ENCODE data around the gene SERPIND1. TPM values are rescaled to one million over a fixed set of nuclear protein-coding genes. Genes with fewer than 3 reads are reported as not detected.

SERPIND1 gene
- total RNA-seq, 4 donors from 2014 or later, result 0.15 TPM; not detected in 3

GRCh38 chr22:20804650-20805049 is 30.7 kb downstream of the SERPIND1 start:
- no peaks in the 10 kb centered on the region for H3K27me3 ChIP-seq
- H3K36me3 ChIP-seq, result peaks cover 0 to 100% of the 10 kb centered on the region in 2 donors
- WGBS, 2 donors (ENCODE audit: low coverage in 1 of 2), result no CpG with 5 or more reads among the region's 6 CpGs
- ATAC-seq, result no peak
- no peak for TF ChIP-seq POLR2AphosphoS5 (IDR thresholded peaks at IDR 0.05)
- no peak for TF ChIP-seq POLR2A (IDR thresholded peaks at IDR 0.05)
- no peak for TF ChIP-seq CTCF (IDR thresholded peaks at IDR 0.05)
- no peak for TF ChIP-seq EP300 (IDR thresholded peaks at IDR 0.05)
- H3K4me3 ChIP-seq, result no peak overlapping the region
- no peaks in the 10 kb centered on the region for H3K9me3 ChIP-seq
- H3K4me1 ChIP-seq, result no peaks in the 10 kb centered on the region
- H3K27ac ChIP-seq, result no peak overlapping the region

GRCh38 chr22:20805972-20806471 is 32.1 kb downstream of the SERPIND1 start:
- ATAC-seq, result no peak
- no peak overlapping the region for H3K4me3 ChIP-seq
- H3K27ac ChIP-seq, result no peak overlapping the region
- H3K27me3 ChIP-seq, result no peaks in the 10 kb centered on the region
- H3K4me1 ChIP-seq, result no peaks in the 10 kb centered on the region
- WGBS, 2 donors (ENCODE audit: low coverage in 1 of 2), result 75% methylated on average over 3 of the region's 3 CpGs; no CpG with 5 or more reads in 1 of the 2 donors
- H3K36me3 ChIP-seq, result peaks cover 0 to 100% of the 10 kb centered on the region in 2 donors
- H3K9me3 ChIP-seq, result no peaks in the 10 kb centered on the region
- TF ChIP-seq POLR2A (IDR thresholded peaks at IDR 0.05) (no peak), POLR2AphosphoS5 (IDR thresholded peaks at IDR 0.05) (no peak), EP300 (IDR thresholded peaks at IDR 0.05) (no peak), CTCF (IDR thresholded peaks at IDR 0.05) (no peak)

GRCh38 chr22:20807315-20807752 is 33.4 kb downstream of the SERPIND1 start:
- 73 to 80% methylated on average over 3 to 4 of the region's 4 CpGs for WGBS, 2 donors (ENCODE audit: low coverage in 1 of 2)
- H3K27me3 ChIP-seq, result no peaks in the 10 kb centered on the region
- H3K4me3 ChIP-seq, result no peak overlapping the region
- peaks cover 0 to 100% of the 10 kb centered on the region in 2 donors for H3K36me3 ChIP-seq
- ATAC-seq, result peak; percentile 39
- H3K27ac ChIP-seq, result no peak overlapping the region
- TF ChIP-seq POLR2AphosphoS5 (IDR thresholded peaks at IDR 0.05) (no peak), CTCF (IDR thresholded peaks at IDR 0.05) (no peak), EP300 (IDR thresholded peaks at IDR 0.05) (no peak), POLR2A (IDR thresholded peaks at IDR 0.05) (no peak)
- H3K4me1 ChIP-seq, result no peaks in the 10 kb centered on the region
- no peaks in the 10 kb centered on the region for H3K9me3 ChIP-seq

GRCh38 chr22:20808844-20809243 is 34.9 kb downstream of the SERPIND1 start:
- no peak overlapping the region for H3K27ac ChIP-seq
- H3K27me3 ChIP-seq, result no peaks in the 10 kb centered on the region
- no peaks in the 10 kb centered on the region for H3K4me1 ChIP-seq
- ATAC-seq, result no peak
- no peaks in the 10 kb centered on the region for H3K9me3 ChIP-seq
- H3K36me3 ChIP-seq, result peaks cover 0 to 100% of the 10 kb centered on the region in 2 donors
- 88 to 92% methylated on average over 2 to 4 of the region's 4 CpGs for WGBS, 2 donors (ENCODE audit: low coverage in 1 of 2)
- H3K4me3 ChIP-seq, result no peak overlapping the region
- TF ChIP-seq EP300 (IDR thresholded peaks at IDR 0.05) (no peak), CTCF (IDR thresholded peaks at IDR 0.05) (no peak), POLR2AphosphoS5 (IDR thresholded peaks at IDR 0.05) (no peak), POLR2A (IDR thresholded peaks at IDR 0.05) (no peak)

GRCh38 chr22:20809538-20810185 is 35.7 kb downstream of the SERPIND1 start:
- Histone ChIP-seq H3K4me1 (no peaks in the 10 kb centered on the region), H3K4me3 (no peak overlapping the region), H3K9me3 (no peaks in the 10 kb centered on the region), H3K27me3 (no peaks in the 10 kb centered on the region), H3K27ac (no peak overlapping the region), H3K36me3 (peaks cover 0 to 100% of the 10 kb centered on the region in 2 donors)
- TF ChIP-seq EP300 (IDR thresholded peaks at IDR 0.05), result no peak
- no peak for TF ChIP-seq POLR2AphosphoS5 (IDR thresholded peaks at IDR 0.05)
- TF ChIP-seq POLR2A (IDR thresholded peaks at IDR 0.05), result no peak
- no peak for TF ChIP-seq CTCF (IDR thresholded peaks at IDR 0.05)
- no peak for ATAC-seq
- WGBS, 2 donors (ENCODE audit: low coverage in 1 of 2), result 83 to 100% methylated on average over 3 to 5 of the region's 6 CpGs

All from gastroesophageal sphincter (tissue), 4 donors.